GM18498 (cell line): ENCODE measurements around the gene NAV2.

Experiments used
- ATAC-seq: cut with Tn5 transposase; IDR thresholded peaks from one replicate; pipeline ENCODE4 v1.9.1; 2021; ENCODE audit warnings: mild to moderate bottlenecking, moderate library complexity; ENCODE audit not compliant: unreplicated experiment

The NAV2 gene

GRCh38 chr11:19805376-19805775, 92.7 kb downstream of the NAV2 start:
- ATAC-seq, result no peak

GRCh38 chr11:19805827-19806226, 93.2 kb downstream of the NAV2 start:
- ATAC-seq, result no peak

- no peak for ATAC-seq
Observed at GRCh38 chr11:19806251-19806650, 93.6 kb downstream of the NAV2 start.

- no peak for ATAC-seq
Observed at GRCh38 chr11:19808076-19808911, 95.7 kb downstream of the NAV2 start.

GRCh38 chr11:19810852-19811251, 98.2 kb downstream of the NAV2 start:
- no peak for ATAC-seq

GRCh38 chr11:19811380-19811779, 98.7 kb downstream of the NAV2 start:
- no peak for ATAC-seq

GRCh38 chr11:19812096-19812495, 99.5 kb downstream of the NAV2 start:
- no peak for ATAC-seq

GRCh38 chr11:19812710-19813109, 100.1 kb downstream of the NAV2 start:
- ATAC-seq, result no peak

- ATAC-seq, result no peak
Observed at GRCh38 chr11:19813158-19813879, 100.7 kb downstream of the NAV2 start.

GRCh38 chr11:19814421-19814820, 101.8 kb downstream of the NAV2 start:
- no peak for ATAC-seq

- ATAC-seq, result no peak
Observed at GRCh38 chr11:19816040-19816439, 103.4 kb downstream of the NAV2 start.

- no peak for ATAC-seq
Observed at GRCh38 chr11:19816817-19817216, 104.2 kb downstream of the NAV2 start.

- no peak for ATAC-seq
Observed at GRCh38 chr11:19817265-19817851, 104.7 kb downstream of the NAV2 start.

GRCh38 chr11:19817870-19818269, 105.2 kb downstream of the NAV2 start:
- no peak for ATAC-seq

GRCh38 chr11:19818619-19819018, 106.0 kb downstream of the NAV2 start:
- ATAC-seq, result no peak

- ATAC-seq, result no peak
Observed at GRCh38 chr11:19819148-19819547, 106.5 kb downstream of the NAV2 start.

GRCh38 chr11:19820100-19820499, 107.5 kb downstream of the NAV2 start:
- no peak for ATAC-seq

- no peak for ATAC-seq
Observed at GRCh38 chr11:19821412-19821875, 108.8 kb downstream of the NAV2 start.

- ATAC-seq, result no peak
Observed at GRCh38 chr11:19821993-19822392, 109.4 kb downstream of the NAV2 start.

GRCh38 chr11:19822531-19822930, 109.9 kb downstream of the NAV2 start:
- no peak for ATAC-seq

- ATAC-seq, result no peak
Observed at GRCh38 chr11:19826606-19827005, 114.0 kb downstream of the NAV2 start.
